OCI-LY7 (cell line): Measurements from ENCODE around the gene UGT3A2. TPM values are rescaled to one million over a fixed set of nuclear protein-coding genes. Genes with fewer than 3 reads are reported as not detected.

Experiments
- BruUV-seq: library from RNA; stranded (reverse); fragments of 400-500 nt; replicated peaks from 2 replicates; lab custom pipeline; 2021; lab: Mats Ljungman, UMichigan
- CTCF ChIA-PET: fragments of 300-600 bp; sonication (Branson Sonifier 250); formaldehyde crosslinking; loops from one replicate; lab custom pipeline; 2022; ENCODE audit warnings: antibody characterized with exemption; ENCODE audit not compliant: unreplicated experiment; lab: Charles Lee
- POLR2A ChIA-PET: fragments of 300-600 bp; sonication (Branson Sonifier 250); formaldehyde crosslinking; loops from one replicate; lab custom pipeline; 2022; ENCODE audit warnings: antibody characterized with exemption; lab: Charles Lee
- DNase-seq: peaks from one replicate; pipeline ENCODE4 v3.0.0-alpha.2; 2015; ENCODE audit warnings: low spot score
- H2AFZ ChIP-seq: fragments of 200-600 bp; sonication (generic), shearing (Covaris generic); 2 replicates; pipeline ENCODE4 v1.6.1; 2014; ENCODE audit warnings: mild to moderate bottlenecking, antibody characterized with exemption, low read length, moderate library complexity
- H3K27ac ChIP-seq: fragments of 200-600 bp; sonication (generic); 2 replicates; pipeline ENCODE4 v1.5.1; 2014; ENCODE audit warnings: mixed run types, low read depth, mild to moderate bottlenecking, moderate library complexity, low read length, inconsistent platforms; ENCODE audit not compliant: poor library complexity, severe bottlenecking
- H3K36me3 ChIP-seq: fragments of 200-600 bp; sonication (generic); 2 replicates; pipeline ENCODE4 v1.6.1; 2014; ENCODE audit warnings: mild to moderate bottlenecking, antibody characterized with exemption, low read length, moderate library complexity, mixed read lengths; ENCODE audit not compliant: insufficient read depth
- H3K4me1 ChIP-seq: fragments of 200-600 bp; sonication (generic); 2 replicates; pipeline ENCODE4 v1.5.1; 2014; ENCODE audit warnings: mild to moderate bottlenecking, low read length; ENCODE audit not compliant: insufficient read depth, poor library complexity, severe bottlenecking
- H3K4me2 ChIP-seq: fragments of 200-600 bp; sonication (generic); 2 replicates; pipeline ENCODE4 v1.6.1; 2014; ENCODE audit warnings: mild to moderate bottlenecking, low read length
- H3K4me3 ChIP-seq: fragments of 200-600 bp; sonication (generic); 2 replicates; pipeline ENCODE4 v1.5.1; 2014; ENCODE audit warnings: mild to moderate bottlenecking, low read depth, low read length; ENCODE audit not compliant: poor library complexity, severe bottlenecking
- H3K79me2 ChIP-seq: fragments of 200-600 bp; sonication (generic); 2 replicates; pipeline ENCODE4 v1.6.1; 2016; ENCODE audit warnings: low read depth, mild to moderate bottlenecking, low read length, moderate library complexity, mixed read lengths; ENCODE audit not compliant: insufficient read depth
- H3K9me2 ChIP-seq: fragments of 200-600 bp; sonication (generic); 2 replicates; pipeline ENCODE4 v1.6.1; 2016; ENCODE audit warnings: mild to moderate bottlenecking, low read length, mixed read lengths; ENCODE audit not compliant: insufficient read depth
- H3K9me3 ChIP-seq: fragments of 200-600 bp; sonication (generic); 2 replicates; pipeline ENCODE4 v1.6.1; 2014; ENCODE audit warnings: mild to moderate bottlenecking, mixed run types, low read length, mixed read lengths
- H4K20me1 ChIP-seq: fragments of 200-600 bp; sonication (generic); 2 replicates; pipeline ENCODE4 v1.6.1; 2014; ENCODE audit warnings: mild to moderate bottlenecking, antibody characterized with exemption, low read length, moderate library complexity, mixed read lengths; ENCODE audit not compliant: insufficient read depth
- CTCF ChIP-seq: fragments of 200-600 bp; sonication (generic); conservative IDR thresholded peaks from 2 replicates; pipeline ENCODE4 v1.5.1; 2014; ENCODE audit warnings: mild to moderate bottlenecking, antibody characterized with exemption, low read length, moderate library complexity, mixed read lengths
- EZH2phosphoT487 ChIP-seq: fragments of 200-600 bp; sonication (generic); IDR thresholded peaks from 2 replicates; pipeline ENCODE4 v1.6.1; 2018; ENCODE audit warnings: low read depth, borderline replicate concordance, mild to moderate bottlenecking, mixed run types, antibody characterized with exemption, low read length, moderate library complexity, mixed read lengths
- intact Hi-C: fragments of 100-400 bp; cut with micrococcal nuclease; formaldehyde crosslinking; loops from one replicate; pipeline ENCODE4 v1.10.0; 2022; ENCODE audit not compliant: unreplicated experiment
- total RNA-seq, 2 experiments: library from RNA; depleted of rRNA in 1 of 2; stranded (reverse); fragments of >200 nt in 1 of 2; shearing (Covaris generic) in 1 of 2; gene quantifications; 2 replicates each; pipeline ENCODE4 v1.2.3, GENCODE V29; 2014 to 2022

UGT3A2 gene
- total RNA-seq, 2 experiments from 2014 or later = 0.13 TPM; not detected in 1

- Histone ChIP-seq H2AFZ (no peak overlapping the region), H4K20me1 (no peaks in the 10 kb centered on the region), H3K4me2 (no peak overlapping the region), H3K79me2 (no peaks in the 10 kb centered on the region), H3K36me3 (no peaks in the 10 kb centered on the region), H3K27ac (no peak overlapping the region), H3K4me1 (no peaks in the 10 kb centered on the region), H3K9me2 (no peaks in the 10 kb centered on the region), H3K9me3 (no peaks in the 10 kb centered on the region), H3K4me3 (no peak overlapping the region)
- no TSS peak for BruUV-seq
- DNase-seq = no peak
- TF ChIP-seq CTCF = no peak
- TF ChIP-seq EZH2phosphoT487 = no peak
- CTCF ChIA-PET = no interaction called here
- POLR2A ChIA-PET = interaction anchor here (0.6 to 0.7 kb wide), 2 partner anchors 329 to 391 kb away, joined by 3 to 4 read pairs; no protein-coding TSS in a partner anchor
- intact Hi-C loops = no loop called here
Observed at GRCh38 chr5:35996076-35996475, 70.6 kb downstream of the UGT3A2 start.

GRCh38 chr5:35990941-35991611, 75.6 kb downstream of the UGT3A2 start, which contains the start of gene UGT3A1:
UGT3A1 (minus strand) TSS chr5:35991390; CDS start chr5:35991240, 150 bp downstream.
- no peaks in the 10 kb centered on the region for H3K36me3 ChIP-seq
- H3K4me1 ChIP-seq = no peaks in the 10 kb centered on the region
- no peaks in the 10 kb centered on the region for H4K20me1 ChIP-seq
- no peaks in the 10 kb centered on the region for H3K9me3 ChIP-seq
- H3K4me2 ChIP-seq = no peak within 1 kb of the TSS
- ChIA-PET CTCF (no interaction called here), POLR2A (interaction anchor here (0.5 to 0.8 kb wide), 2 partner anchors 303 to 515 kb away, joined by 3 to 4 read pairs; no protein-coding TSS in a partner anchor)
- H3K4me3 ChIP-seq = no peak within 1 kb of the TSS
- no peak for DNase-seq
- H2AFZ ChIP-seq = no peak within 1 kb of the TSS
- no peaks in the 10 kb centered on the region for H3K9me2 ChIP-seq
- TF ChIP-seq CTCF = no peak
- no TSS peak for BruUV-seq
- H3K27ac ChIP-seq = no peak within 1 kb of the TSS
- intact Hi-C loops = no loop called here
- no peaks in the 10 kb centered on the region for H3K79me2 ChIP-seq

- intact Hi-C loops = no loop called here
- POLR2A ChIA-PET = no interaction called here
- CTCF ChIA-PET = no interaction called here
- Histone ChIP-seq H3K9me3 (no peaks in the 10 kb centered on the region), H3K4me1 (no peaks in the 10 kb centered on the region), H4K20me1 (no peaks in the 10 kb centered on the region), H3K79me2 (no peaks in the 10 kb centered on the region), H3K4me2 (no peak overlapping the region), H3K27ac (no peak overlapping the region), H3K4me3 (no peak overlapping the region), H3K36me3 (no peaks in the 10 kb centered on the region), H3K9me2 (no peaks in the 10 kb centered on the region), H2AFZ (no peak overlapping the region)
- no peak for TF ChIP-seq CTCF
- no peak for TF ChIP-seq EZH2phosphoT487
- BruUV-seq = no TSS peak
- no peak for DNase-seq
Observed at GRCh38 chr5:35990520-35990919, 76.2 kb downstream of the UGT3A2 start.
